DOHH2 (cell line): ENCODE results near the gene H1-8.

Experiments
- EZH2phosphoT487 ChIP-seq: fragments of 200-600 bp; sonication (generic); IDR thresholded peaks from 2 replicates; pipeline ENCODE4 v1.6.1; 2017; ENCODE audit warnings: borderline replicate concordance, mild to moderate bottlenecking, antibody characterized with exemption, low read length, moderate library complexity, mixed read lengths
- TF ChIP-seq, protein P1 (sequence below): fragments of 200-600 bp; sonication (generic); IDR thresholded peaks from one replicate; pipeline ENCODE4 v1.5.1; 2014; ENCODE audit warnings: antibody characterized with exemption, mild to moderate bottlenecking, low read depth, low read length; ENCODE audit not compliant: poor library complexity, severe bottlenecking

DNA sequence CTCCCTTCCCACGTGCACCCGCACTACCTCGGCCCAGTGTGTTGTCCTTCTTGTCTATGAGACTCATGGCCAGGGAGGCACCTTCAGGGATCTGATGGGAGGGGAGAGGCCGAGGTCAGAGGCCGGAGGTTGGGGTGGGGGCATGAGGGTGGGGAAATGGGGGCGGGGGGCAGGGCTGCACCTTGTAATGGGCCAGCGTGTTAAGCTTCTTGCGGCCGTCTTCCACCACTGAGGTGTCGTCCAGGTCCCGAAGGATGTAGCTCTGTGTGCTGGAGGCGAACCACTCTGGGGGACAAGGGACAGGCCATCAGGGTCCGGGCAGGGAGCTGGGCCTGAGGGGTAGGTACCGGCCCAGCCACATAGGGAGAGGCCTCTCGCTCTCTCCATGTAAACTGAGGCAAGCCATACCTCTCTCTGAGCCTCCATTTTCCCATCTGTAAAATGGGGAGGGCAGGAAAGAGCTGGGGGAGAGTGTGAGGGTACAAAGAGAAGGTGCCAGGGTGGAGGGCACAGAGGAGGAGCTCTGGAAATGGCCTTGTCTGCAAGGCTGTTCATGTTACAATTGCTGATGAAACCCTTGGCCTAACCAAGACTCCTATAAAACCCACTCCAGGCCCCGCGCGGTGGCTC is 18.8 kb downstream of the H1-8 start:
- TF ChIP-seq, protein P1, sequence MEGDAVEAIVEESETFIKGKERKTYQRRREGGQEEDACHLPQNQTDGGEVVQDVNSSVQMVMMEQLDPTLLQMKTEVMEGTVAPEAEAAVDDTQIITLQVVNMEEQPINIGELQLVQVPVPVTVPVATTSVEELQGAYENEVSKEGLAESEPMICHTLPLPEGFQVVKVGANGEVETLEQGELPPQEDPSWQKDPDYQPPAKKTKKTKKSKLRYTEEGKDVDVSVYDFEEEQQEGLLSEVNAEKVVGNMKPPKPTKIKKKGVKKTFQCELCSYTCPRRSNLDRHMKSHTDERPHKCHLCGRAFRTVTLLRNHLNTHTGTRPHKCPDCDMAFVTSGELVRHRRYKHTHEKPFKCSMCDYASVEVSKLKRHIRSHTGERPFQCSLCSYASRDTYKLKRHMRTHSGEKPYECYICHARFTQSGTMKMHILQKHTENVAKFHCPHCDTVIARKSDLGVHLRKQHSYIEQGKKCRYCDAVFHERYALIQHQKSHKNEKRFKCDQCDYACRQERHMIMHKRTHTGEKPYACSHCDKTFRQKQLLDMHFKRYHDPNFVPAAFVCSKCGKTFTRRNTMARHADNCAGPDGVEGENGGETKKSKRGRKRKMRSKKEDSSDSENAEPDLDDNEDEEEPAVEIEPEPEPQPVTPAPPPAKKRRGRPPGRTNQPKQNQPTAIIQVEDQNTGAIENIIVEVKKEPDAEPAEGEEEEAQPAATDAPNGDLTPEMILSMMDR = no peak
- TF ChIP-seq EZH2phosphoT487 = no peak
